ENCODE data around the gene AHCYL2. TPM values are rescaled to one million over a fixed set of nuclear protein-coding genes. Genes with fewer than 3 reads are reported as not detected.
"Not testable (repeated sequence)": the region's sequence is repeated elsewhere in the genome, so short reads cannot be mapped to it uniquely, and the experiment has no call there.

Gene AHCYL2
- polyA plus RNA-seq, 4 donors = 26.4 to 30.5 (median 29.7) TPM

- DNase-seq (ENCODE audit: low read depth in 4 of 4, low spot score in 3 of 4) = peak; percentile 18 to 24 (median 18)
Observed at GRCh38 chr7:129343099-129343700, 118.4 kb downstream of the AHCYL2 start.

DNA sequence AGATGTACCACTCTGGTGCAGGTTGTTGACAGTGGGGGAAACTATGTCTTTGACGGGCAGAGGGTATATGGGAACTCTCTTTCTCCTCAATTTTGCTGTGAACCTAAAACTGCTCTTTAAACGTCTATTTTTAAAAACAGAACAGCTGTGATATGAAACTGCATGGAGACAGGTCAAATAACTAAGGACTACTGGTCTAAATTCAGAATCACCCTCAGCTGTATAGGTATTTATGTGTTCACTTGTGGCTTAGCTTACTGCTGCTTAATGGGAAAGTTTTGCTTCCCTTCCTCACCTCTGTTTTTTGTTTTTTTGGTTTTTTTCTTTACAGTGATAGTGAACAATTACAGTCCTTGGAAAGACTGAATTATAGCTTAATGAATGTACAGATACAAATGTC is 122.5 kb downstream of the AHCYL2 start:
- DNase-seq (ENCODE audit: low read depth in 4 of 4, low spot score in 3 of 4) = no peak

DNA sequence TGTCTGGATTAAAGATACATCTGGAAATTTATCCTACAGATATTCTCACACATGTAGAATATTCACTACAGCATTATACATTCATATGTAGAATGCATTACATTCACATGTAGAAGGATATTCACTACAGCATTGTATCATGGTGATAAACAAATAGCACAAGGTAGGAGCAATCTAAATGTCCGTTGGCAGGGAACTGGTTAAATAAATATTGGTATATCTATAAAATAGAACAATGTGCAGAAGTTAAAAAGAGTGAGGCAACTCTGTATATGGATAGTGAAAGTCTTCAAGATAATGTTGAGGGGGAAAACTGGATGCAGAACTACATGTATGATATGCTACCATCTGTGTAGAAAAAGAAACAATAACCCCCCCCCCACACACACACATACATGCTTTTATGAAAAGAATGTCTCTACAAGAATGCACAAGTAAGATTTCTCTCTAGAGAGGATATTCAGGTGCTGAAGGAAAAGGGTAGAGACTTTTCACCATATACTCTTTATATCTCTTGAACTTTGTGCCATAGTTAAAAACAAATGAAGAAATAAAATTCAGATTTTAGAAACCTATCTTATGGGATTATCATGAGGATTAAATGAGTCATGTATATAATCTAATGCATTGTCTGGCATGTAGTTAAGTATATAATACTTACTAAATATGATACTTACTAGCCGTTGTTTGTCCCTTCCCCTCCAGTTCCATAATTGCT is 123.4 kb downstream of the AHCYL2 start:
- no peak for DNase-seq (ENCODE audit: low read depth in 4 of 4, low spot score in 3 of 4)

- no peak for DNase-seq (ENCODE audit: low read depth in 4 of 4, low spot score in 3 of 4)
Observed at GRCh38 chr7:129351320-129351719, 126.5 kb downstream of the AHCYL2 start.

DNA sequence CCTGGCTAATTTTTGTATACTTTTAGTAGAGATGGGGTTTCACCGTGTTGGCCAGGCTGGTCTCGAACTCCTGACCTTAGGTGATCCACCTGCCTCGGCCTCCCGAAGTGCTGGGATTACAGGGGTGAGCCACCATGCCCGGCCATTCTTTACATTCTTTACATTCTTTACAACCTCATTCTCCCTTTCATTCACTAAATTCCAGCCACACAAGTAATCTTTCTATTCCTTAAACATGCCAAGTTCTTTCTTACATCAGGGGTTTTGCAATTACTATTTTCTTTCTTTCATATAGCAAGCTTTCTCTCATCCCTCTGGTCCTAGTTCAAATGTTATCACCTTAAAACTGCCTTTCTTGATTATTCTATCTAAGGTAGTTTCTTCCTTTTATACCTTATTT is 128.3 kb downstream of the AHCYL2 start:
- not testable (repeated sequence) for DNase-seq (ENCODE audit: low read depth in 4 of 4, low spot score in 3 of 4)

DNA sequence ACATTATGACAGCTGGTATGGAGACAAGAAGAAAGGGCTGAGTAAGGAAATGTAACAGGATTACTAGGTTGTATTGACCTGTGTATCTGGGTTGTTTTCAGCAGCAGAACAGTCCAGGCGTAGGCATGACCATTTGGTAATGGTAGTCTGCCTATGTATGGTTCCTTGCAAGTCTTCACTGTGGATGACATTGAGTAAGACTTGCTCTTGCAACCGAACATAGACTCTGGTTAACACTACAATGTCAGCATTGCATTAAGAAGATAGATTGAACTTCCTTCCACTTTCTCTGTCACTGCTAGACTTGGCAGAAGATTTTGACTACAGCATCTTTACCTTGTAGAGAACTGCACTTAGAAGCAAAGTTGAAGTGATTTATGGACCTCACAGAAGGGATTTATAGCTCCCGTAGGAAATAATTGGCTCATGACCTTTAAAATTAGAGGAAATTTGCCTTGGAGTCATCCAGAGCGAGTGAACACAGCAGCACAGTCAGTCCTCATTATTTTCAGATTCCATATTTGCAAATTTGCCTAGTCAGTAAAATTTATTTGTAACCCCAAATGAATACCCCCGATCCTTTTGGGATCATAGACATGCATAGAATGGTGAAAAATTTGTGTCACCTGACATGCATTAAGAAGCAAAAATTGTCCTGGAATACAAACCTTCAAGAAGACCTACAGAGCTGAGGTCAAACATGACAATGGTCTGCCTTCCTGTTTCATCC is 129.8 kb downstream of the AHCYL2 start:
- DNase-seq (ENCODE audit: low read depth in 4 of 4, low spot score in 3 of 4) = no peak

- DNase-seq (ENCODE audit: low read depth in 4 of 4, low spot score in 3 of 4) = no peak
Observed at GRCh38 chr7:129356176-129356575, 131.3 kb downstream of the AHCYL2 start.

DNA sequence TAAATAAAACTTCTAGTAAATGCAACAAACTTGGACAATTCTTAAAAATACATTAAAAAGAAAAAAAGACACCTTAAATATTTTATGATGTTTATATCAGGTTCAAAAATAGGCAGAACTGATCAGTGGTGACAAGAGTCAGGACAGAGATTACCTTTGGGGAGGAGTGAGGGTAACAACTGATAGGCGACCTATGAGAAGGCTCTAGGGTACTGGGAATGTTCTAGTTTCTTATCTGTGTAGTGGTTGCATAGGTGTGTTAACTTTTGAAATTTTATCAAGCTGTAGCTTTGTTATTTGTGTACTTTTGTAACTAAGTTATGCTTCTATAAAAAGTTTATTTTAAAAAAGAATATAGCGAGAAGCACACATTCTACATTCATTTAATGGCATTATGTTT is 134.3 kb downstream of the AHCYL2 start:
- DNase-seq (ENCODE audit: low read depth in 4 of 4, low spot score in 3 of 4) = no peak

GRCh38 chr7:129359638-129360037 is 134.8 kb downstream of the AHCYL2 start:
- DNase-seq (ENCODE audit: low read depth in 4 of 4, low spot score in 3 of 4) = no peak

DNA sequence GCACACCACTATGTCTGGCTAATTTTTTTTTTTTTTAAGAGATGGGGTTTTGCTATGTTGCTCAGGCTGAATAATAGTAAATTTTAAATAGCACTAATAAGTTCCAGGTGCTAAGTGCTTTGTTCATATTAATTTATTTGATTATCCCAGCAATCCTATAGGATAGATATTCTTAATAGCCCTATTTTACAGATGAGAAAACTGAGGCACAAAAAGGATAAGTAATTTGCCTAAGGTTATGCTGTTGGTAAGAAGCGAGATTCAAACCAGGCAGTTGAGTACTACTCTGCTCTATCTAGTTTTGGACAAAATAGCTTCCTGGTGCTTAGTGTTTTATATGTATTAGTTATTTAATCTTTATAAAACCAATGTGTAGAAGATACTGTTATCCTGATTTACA is 136.9 kb downstream of the AHCYL2 start:
- no peak for DNase-seq (ENCODE audit: low read depth in 4 of 4, low spot score in 3 of 4)

GRCh38 chr7:129362496-129362895 is 137.7 kb downstream of the AHCYL2 start:
- no peak for DNase-seq (ENCODE audit: low read depth in 4 of 4, low spot score in 3 of 4)

GRCh38 chr7:129367349-129367699 is 142.5 kb downstream of the AHCYL2 start:
- DNase-seq (ENCODE audit: low read depth in 4 of 4, low spot score in 3 of 4) = no peak

- peak in 3 of 4 donors; percentile 38 to 60 (median 52) for DNase-seq (ENCODE audit: low read depth in 4 of 4, low spot score in 3 of 4)
Observed at GRCh38 chr7:129367700-129368388, 143.0 kb downstream of the AHCYL2 start.

DNA sequence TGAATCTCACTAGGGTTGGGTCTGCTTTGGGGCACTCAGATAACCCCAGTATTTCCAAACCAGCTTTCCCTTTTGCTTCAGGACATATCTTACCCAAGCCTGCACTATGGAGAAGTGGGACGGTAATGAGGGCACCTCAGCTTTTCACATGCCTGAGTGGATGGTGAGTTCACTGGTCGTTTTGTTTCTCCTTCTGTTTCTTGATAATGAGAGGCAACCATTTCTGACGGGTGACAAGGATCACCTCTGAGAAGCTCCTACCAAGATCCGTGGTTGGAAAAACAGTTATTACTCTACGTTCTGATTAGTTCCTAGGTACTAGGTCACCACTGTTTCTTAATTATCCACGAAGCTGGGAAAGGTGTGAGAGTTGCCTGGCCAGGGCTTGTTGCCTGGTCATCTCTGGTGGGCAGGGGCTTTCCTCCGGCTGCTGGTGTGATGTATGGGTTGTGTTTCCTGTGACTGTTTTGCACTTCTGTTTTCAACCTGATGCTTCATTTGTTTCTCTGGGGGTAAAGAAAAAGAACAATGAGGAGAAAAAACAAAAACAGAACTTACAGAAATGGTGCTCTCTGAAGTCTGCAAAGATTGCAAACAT is 143.7 kb downstream of the AHCYL2 start:
- no peak for DNase-seq (ENCODE audit: low read depth in 4 of 4, low spot score in 3 of 4)

DNA sequence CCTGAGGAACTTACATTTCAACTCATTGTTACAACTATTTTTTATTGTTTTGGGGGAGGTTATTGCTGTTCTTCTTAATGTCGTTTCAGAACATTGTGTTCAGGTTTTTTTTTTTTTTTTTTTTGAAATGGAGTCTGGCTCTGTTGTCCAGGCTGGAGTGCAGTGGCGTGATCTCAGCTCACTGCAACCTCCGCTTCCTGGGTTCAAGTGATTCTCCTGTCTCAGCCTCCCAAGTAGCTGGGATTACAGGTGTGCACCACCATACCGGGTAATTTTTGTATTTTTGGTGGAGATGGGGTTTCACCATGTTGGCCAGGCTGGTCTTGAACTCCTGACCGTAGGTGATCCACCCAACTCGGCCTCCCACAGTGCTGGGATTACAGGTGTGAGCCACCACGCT is 144.6 kb downstream of the AHCYL2 start:
- DNase-seq (ENCODE audit: low read depth in 4 of 4, low spot score in 3 of 4) = not testable (repeated sequence)

GRCh38 chr7:129370812-129371211 is 146.0 kb downstream of the AHCYL2 start:
- DNase-seq (ENCODE audit: low read depth in 4 of 4, low spot score in 3 of 4) = no peak

GRCh38 chr7:129371487-129371886 is 146.7 kb downstream of the AHCYL2 start:
- no peak for DNase-seq (ENCODE audit: low read depth in 4 of 4, low spot score in 3 of 4)

DNA sequence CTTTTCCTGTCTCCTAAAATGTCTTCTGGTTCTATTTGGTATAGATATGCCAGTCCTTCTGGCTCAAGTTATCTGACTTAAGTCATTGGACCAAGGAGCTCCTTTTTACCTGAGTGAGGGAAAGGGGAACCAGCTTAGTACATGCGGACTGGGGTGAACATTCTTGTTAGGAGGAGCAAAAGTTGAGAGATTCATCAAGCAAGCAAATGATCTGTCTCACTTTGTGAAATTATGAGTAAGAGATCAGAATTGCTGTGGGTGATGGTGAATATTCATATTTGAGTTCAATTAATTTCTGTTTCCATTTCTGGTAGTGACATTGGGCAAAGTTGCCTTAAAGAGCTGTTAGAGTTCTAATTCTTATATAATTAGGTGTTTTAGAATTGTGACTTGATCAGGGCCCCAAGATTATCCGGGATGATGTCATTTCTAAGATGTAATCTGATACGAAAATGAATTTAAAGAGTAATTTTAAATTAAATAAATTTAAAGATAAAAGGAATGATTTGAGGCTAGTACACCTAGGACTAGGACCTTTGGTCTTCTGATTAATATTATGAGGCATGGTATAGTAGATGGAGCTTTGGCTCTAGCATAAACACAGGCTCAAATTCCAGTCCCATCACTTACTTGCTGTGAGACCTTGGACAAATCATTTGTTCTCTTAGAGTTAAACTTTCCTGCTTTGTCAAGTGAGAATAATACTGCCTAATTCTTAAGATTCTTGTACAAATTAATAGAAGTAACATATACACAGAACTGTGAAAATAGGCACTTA is 149.0 kb downstream of the AHCYL2 start:
- no peak for DNase-seq (ENCODE audit: low read depth in 4 of 4, low spot score in 3 of 4)

DNA sequence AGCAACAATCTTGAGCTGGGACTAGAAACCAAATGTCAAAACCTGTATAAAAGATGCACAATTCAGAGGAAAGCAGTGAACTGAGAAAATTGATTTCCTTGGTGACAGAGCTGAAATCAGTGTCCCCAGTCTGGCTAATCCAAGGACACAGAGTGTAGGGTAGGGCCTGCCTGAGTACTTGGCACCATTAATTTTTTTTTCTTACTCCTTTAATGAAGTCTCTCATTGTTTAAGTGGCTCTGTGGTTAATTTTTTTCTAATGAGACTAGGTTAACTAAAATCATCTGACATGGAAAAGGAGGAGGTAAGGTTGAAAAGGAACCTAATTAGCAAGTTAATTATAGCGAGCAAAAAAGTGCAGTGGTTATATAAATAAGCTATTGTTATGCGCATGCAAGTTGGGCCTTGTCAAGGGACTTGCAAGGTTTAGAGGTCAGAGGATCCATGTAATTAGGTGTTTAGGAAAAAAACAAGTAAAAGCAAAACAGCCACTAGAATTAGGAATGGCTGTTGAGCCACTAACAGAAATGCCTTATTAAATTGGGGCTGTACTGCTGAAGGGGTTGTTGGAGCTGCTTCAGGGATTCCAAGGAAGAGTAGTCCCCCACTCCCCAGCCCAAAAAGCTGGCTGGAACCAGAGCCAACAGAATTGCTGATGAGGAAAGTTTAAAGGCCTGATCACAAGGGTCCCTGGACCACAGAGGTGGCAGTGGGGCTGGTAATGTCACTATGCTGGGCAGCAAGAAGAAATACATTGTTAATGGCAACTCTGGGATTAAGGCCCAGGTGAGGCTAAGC is 150.5 kb downstream of the AHCYL2 start:
- no peak for DNase-seq (ENCODE audit: low read depth in 4 of 4, low spot score in 3 of 4)

Data from left renal pelvis (tissue), 4 donors.